ENCODE measurements around the gene DAB2IP.
A peak's percentile ranks its signal among the peaks of the same experiment; 100 is the strongest.

Gene DAB2IP

DNA sequence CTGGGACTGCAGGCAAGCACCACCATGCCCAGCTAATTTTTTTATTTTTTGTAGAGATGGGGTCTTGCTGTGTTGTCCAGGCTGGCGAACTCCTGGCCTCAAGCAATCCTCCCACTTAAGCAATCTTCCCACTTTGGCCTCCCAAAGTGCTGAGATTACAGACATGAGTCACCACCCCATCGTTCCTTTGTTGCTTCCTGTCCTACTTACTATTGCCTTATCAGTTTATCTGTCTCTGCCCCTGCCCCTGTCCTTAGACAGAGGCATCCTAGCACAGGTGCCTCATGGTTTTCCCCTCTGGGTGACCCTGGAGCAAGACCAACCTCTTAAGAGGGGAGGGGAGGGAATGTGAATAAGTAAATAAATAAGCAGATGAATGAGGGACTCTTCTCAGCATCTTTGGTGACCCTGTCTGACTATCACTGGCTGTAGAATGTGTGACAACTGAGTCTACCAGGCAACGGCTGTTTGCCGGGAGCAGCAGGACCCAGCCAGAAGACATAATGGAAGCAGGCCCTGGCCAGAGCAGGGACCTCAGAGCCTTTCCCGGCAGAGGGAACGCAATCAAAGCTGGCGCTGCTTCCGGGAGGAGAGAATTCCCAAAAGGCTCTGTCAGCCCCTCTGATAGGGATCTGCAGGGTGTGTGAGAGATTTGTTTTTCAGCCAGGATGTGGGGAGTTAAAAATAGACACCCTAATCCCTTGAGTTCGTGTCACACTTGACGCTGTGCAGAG is 43.8 kb upstream of the DAB2IP start:
- Histone ChIP-seq H2AFZ (ENCODE audit: low read length) (peak overlapping the region; percentile 71), H2AK5ac (ENCODE audit: low read depth, low read length) (no peak overlapping the region), H3K27ac (replicated peaks; ENCODE audit: low read length) (peak overlapping the region; percentile 16), H3K36me3 (replicated peaks in 1 of 2; ENCODE audit: control insufficient read depth in 2 of 2, insufficient read depth in 2 of 2, low read length in 2 of 2) (no peaks in the 10 kb centered on the region), H2BK120ac (ENCODE audit: low read depth, low read length) (no peak overlapping the region), H3K4ac (ENCODE audit: low read length) (no peak overlapping the region), H3K4me2 (ENCODE audit: insufficient read depth, low read length, poor library complexity, severe bottlenecking) (no peak overlapping the region), H3K27me3 (ENCODE audit: control insufficient read depth in 3 of 3, insufficient read depth in 3 of 3, low read depth in 1 of 3, low read length in 3 of 3) (peaks cover 0 to 19% (median 0%) of the 10 kb centered on the region in 3 experiments), H3K4me3 (ENCODE audit: low read length in 2 of 2) (no peak overlapping the region), H3K9ac (ENCODE audit: low read depth, low read length, poor library complexity) (no peak overlapping the region), H2BK12ac (ENCODE audit: low read length) (no peak overlapping the region), H4K8ac (ENCODE audit: low read depth, low read length) (no peak overlapping the region), H4K91ac (ENCODE audit: low read depth, low read length, poor library complexity) (no peak overlapping the region), H2BK15ac (ENCODE audit: low read length) (no peak overlapping the region), H3K18ac (ENCODE audit: low read length) (no peak overlapping the region), H3K4me1 (ENCODE audit: control insufficient read depth in 2 of 2, insufficient read depth in 1 of 2, low read depth in 1 of 2, low read length in 2 of 2) (peaks cover 14 to 15% of the 10 kb centered on the region in 2 donors), H3K23ac (ENCODE audit: low read depth, low read length, poor library complexity) (no peak overlapping the region), H2BK5ac (ENCODE audit: low read length) (no peak overlapping the region), H3K14ac (ENCODE audit: low read length) (no peak overlapping the region), H3K9me3 (replicated peaks in 1 of 2; ENCODE audit: control insufficient read depth in 2 of 2, insufficient read depth in 1 of 2, low read depth in 1 of 2, low read length in 2 of 2) (no peaks in the 10 kb centered on the region), H3K79me1 (ENCODE audit: low read depth, low read length) (no peaks in the 10 kb centered on the region)
- DNase-seq (ENCODE audit: low spot score), result no peak
- WGBS, 2 donors (ENCODE audit: extremely low coverage in 2 of 2, insufficient read length in 2 of 2, insufficient replicate concordance in 1 of 2), result no CpG with 5 or more reads among the region's 10 CpGs

DNA sequence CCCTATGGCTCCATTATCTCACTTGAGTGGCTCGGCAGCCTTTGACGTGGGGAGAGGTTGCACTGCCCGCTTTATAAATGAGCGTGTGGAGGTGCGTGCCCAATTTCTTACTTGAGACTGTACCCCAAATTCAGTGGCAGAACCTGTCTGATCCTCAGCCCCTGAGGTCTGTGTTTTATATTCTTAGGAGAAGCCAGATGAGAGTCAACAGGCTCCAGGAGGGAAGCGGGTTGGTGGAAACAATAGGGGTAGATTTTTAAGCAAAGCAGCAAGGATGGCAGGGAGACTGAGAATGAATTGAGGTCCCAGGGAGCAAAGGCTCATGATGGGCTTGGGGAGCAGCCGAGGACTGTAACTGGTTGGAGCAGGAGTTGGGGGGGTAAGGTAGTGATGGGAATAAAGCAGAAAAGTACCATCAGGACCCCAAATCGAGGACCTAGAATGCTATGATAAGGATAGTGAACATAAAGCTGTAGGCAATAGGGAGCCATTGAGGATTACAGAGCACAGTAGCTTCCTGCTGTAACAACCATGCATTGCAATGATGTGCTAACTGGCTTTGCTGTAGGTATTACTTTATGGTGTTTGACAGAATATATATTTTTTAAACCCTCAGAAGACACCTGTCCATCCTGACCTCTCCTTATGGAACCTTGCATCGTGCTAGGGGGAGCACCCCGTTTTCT is 43.1 kb upstream of the DAB2IP start:
- no peak overlapping the region for H3K4ac ChIP-seq (ENCODE audit: low read length)
- H3K36me3 ChIP-seq (replicated peaks in 1 of 2; ENCODE audit: control insufficient read depth in 2 of 2, insufficient read depth in 2 of 2, low read length in 2 of 2), result no peaks in the 10 kb centered on the region
- peaks cover 14 to 15% of the 10 kb centered on the region in 2 donors for H3K4me1 ChIP-seq (ENCODE audit: control insufficient read depth in 2 of 2, insufficient read depth in 1 of 2, low read depth in 1 of 2, low read length in 2 of 2)
- no CpG with 5 or more reads among the region's 10 CpGs for WGBS, 2 donors (ENCODE audit: extremely low coverage in 2 of 2, insufficient read length in 2 of 2, insufficient replicate concordance in 1 of 2)
- DNase-seq (ENCODE audit: low spot score), result no peak
- peaks cover 0 to 14% (median 0%) of the 10 kb centered on the region in 3 experiments for H3K27me3 ChIP-seq (ENCODE audit: control insufficient read depth in 3 of 3, insufficient read depth in 3 of 3, low read depth in 1 of 3, low read length in 3 of 3)
- no peak overlapping the region for H2AK5ac ChIP-seq (ENCODE audit: low read depth, low read length)
- no peak overlapping the region for H2BK5ac ChIP-seq (ENCODE audit: low read length)
- no peak overlapping the region for H3K14ac ChIP-seq (ENCODE audit: low read length)
- H3K18ac ChIP-seq (ENCODE audit: low read length), result no peak overlapping the region
- H2BK120ac ChIP-seq (ENCODE audit: low read depth, low read length), result no peak overlapping the region
- H2BK12ac ChIP-seq (ENCODE audit: low read length), result no peak overlapping the region
- no peak overlapping the region for H2BK15ac ChIP-seq (ENCODE audit: low read length)
- peak overlapping the region; percentile 71 for H2AFZ ChIP-seq (ENCODE audit: low read length)
- H3K9me3 ChIP-seq (replicated peaks in 1 of 2; ENCODE audit: control insufficient read depth in 2 of 2, insufficient read depth in 1 of 2, low read depth in 1 of 2, low read length in 2 of 2), result no peaks in the 10 kb centered on the region
- H3K4me3 ChIP-seq (ENCODE audit: low read length in 2 of 2), result no peak overlapping the region
- H4K91ac ChIP-seq (ENCODE audit: low read depth, low read length, poor library complexity), result no peak overlapping the region
- H3K23ac ChIP-seq (ENCODE audit: low read depth, low read length, poor library complexity), result no peak overlapping the region
- H3K4me2 ChIP-seq (ENCODE audit: insufficient read depth, low read length, poor library complexity, severe bottlenecking), result no peak overlapping the region
- no peak overlapping the region for H3K9ac ChIP-seq (ENCODE audit: low read depth, low read length, poor library complexity)
- no peak overlapping the region for H3K27ac ChIP-seq (replicated peaks; ENCODE audit: low read length)
- no peaks in the 10 kb centered on the region for H3K79me1 ChIP-seq (ENCODE audit: low read depth, low read length)
- no peak overlapping the region for H4K8ac ChIP-seq (ENCODE audit: low read depth, low read length)

DNA sequence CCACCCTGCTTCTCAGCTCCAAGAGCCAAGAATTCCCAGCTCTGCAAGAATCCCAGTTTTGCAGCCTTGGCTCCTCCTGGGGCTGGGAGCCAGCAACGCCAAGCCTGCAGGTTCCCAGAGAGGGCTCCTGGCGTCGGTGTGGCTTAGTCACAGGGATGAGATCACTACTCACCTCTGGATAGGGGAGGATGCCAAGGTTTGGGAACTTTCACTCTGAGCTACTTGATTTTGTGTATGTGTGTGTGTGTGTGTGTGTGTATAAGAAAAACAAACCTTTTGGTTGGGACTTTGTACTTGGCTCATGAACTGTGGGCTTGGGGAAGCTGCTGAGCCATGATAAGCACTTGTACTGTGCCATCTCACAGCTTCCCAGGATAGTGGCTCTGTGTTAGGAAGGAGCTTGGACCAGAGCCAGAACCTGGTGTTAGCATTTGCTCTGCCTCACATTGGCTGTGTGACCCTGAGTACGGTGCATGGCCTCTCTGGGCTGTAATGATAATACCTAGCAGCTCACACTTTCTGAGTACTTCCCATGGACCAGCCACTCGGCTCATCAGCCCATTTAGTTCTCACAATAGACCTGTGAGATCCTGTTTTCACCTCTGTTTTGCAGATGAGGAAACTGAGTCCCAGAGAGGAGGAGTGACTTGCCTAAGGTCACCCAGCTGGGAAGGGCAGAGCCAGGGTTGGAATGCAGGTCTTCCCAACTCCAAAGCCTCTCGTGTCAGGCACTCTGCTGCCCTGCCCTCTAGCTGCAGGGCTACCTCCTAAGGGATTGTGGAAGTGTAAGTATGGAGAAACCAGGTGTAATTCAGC is 41.4 kb upstream of the DAB2IP start:
- no peak overlapping the region for H2AK5ac ChIP-seq (ENCODE audit: low read depth, low read length)
- no peak overlapping the region for H3K4ac ChIP-seq (ENCODE audit: low read length)
- no peak overlapping the region for H2AFZ ChIP-seq (ENCODE audit: low read length)
- peaks cover 0 to 7% (median 0%) of the 10 kb centered on the region in 3 experiments for H3K27me3 ChIP-seq (ENCODE audit: control insufficient read depth in 3 of 3, insufficient read depth in 3 of 3, low read depth in 1 of 3, low read length in 3 of 3)
- no CpG with 5 or more reads among the region's 6 CpGs for WGBS, 2 donors (ENCODE audit: extremely low coverage in 2 of 2, insufficient read length in 2 of 2, insufficient replicate concordance in 1 of 2)
- H2BK12ac ChIP-seq (ENCODE audit: low read length), result no peak overlapping the region
- H3K27ac ChIP-seq (replicated peaks; ENCODE audit: low read length), result no peak overlapping the region
- H4K8ac ChIP-seq (ENCODE audit: low read depth, low read length), result no peak overlapping the region
- H2BK15ac ChIP-seq (ENCODE audit: low read length), result no peak overlapping the region
- no peak overlapping the region for H3K14ac ChIP-seq (ENCODE audit: low read length)
- no peak for DNase-seq (ENCODE audit: low spot score)
- no peak overlapping the region for H2BK120ac ChIP-seq (ENCODE audit: low read depth, low read length)
- no peaks in the 10 kb centered on the region for H3K9me3 ChIP-seq (replicated peaks in 1 of 2; ENCODE audit: control insufficient read depth in 2 of 2, insufficient read depth in 1 of 2, low read depth in 1 of 2, low read length in 2 of 2)
- no peaks in the 10 kb centered on the region for H3K36me3 ChIP-seq (replicated peaks in 1 of 2; ENCODE audit: control insufficient read depth in 2 of 2, insufficient read depth in 2 of 2, low read length in 2 of 2)
- H3K79me1 ChIP-seq (ENCODE audit: low read depth, low read length), result no peaks in the 10 kb centered on the region
- peak overlapping the region; percentile 7 for H3K18ac ChIP-seq (ENCODE audit: low read length)
- H3K4me2 ChIP-seq (ENCODE audit: insufficient read depth, low read length, poor library complexity, severe bottlenecking), result no peak overlapping the region
- peak overlapping the region; percentile 24 for H3K9ac ChIP-seq (ENCODE audit: low read depth, low read length, poor library complexity)
- H3K4me3 ChIP-seq (ENCODE audit: low read length in 2 of 2), result no peak overlapping the region
- no peak overlapping the region for H2BK5ac ChIP-seq (ENCODE audit: low read length)
- no peak overlapping the region for H4K91ac ChIP-seq (ENCODE audit: low read depth, low read length, poor library complexity)
- no peak overlapping the region for H3K23ac ChIP-seq (ENCODE audit: low read depth, low read length, poor library complexity)
- peaks cover 2 to 15% of the 10 kb centered on the region in 2 donors for H3K4me1 ChIP-seq (ENCODE audit: control insufficient read depth in 2 of 2, insufficient read depth in 1 of 2, low read depth in 1 of 2, low read length in 2 of 2)

DNA sequence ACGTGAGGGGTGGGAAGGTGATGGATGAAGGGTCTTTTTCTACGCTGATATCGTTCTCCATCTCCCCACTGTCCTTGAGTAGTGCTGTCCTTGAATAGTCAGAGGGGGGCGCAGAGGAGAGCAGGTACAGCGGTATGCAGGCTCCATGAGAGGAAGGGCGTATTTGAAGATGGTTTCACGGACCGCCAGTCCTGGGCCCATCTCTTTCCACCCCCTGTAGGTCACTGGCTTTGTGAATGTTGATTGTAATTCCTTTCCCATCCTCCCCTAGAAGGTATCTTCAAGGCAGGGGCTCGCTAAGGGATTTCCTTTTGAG is 40.8 kb upstream of the DAB2IP start:
- no peak for DNase-seq (ENCODE audit: low spot score)

More for the DNA sequence above, 40.8 kb upstream of the DAB2IP start:
- H3K27me3 ChIP-seq (ENCODE audit: control insufficient read depth in 3 of 3, insufficient read depth in 3 of 3, low read depth in 1 of 3, low read length in 3 of 3), result peaks cover 0 to 7% (median 0%) of the 10 kb centered on the region in 3 experiments
- no peak overlapping the region for H4K91ac ChIP-seq (ENCODE audit: low read depth, low read length, poor library complexity)
- no peak overlapping the region for H4K8ac ChIP-seq (ENCODE audit: low read depth, low read length)
- H3K9ac ChIP-seq (ENCODE audit: low read depth, low read length, poor library complexity), result no peak overlapping the region
- H2BK5ac ChIP-seq (ENCODE audit: low read length), result no peak overlapping the region
- H3K36me3 ChIP-seq (replicated peaks in 1 of 2; ENCODE audit: control insufficient read depth in 2 of 2, insufficient read depth in 2 of 2, low read length in 2 of 2), result no peaks in the 10 kb centered on the region
- H3K79me1 ChIP-seq (ENCODE audit: low read depth, low read length), result no peaks in the 10 kb centered on the region
- H3K18ac ChIP-seq (ENCODE audit: low read length), result no peak overlapping the region
- no peak overlapping the region for H3K23ac ChIP-seq (ENCODE audit: low read depth, low read length, poor library complexity)
- H3K4me2 ChIP-seq (ENCODE audit: insufficient read depth, low read length, poor library complexity, severe bottlenecking), result no peak overlapping the region
- no peak overlapping the region for H2AK5ac ChIP-seq (ENCODE audit: low read depth, low read length)
- no peak overlapping the region for H3K14ac ChIP-seq (ENCODE audit: low read length)
- no peak overlapping the region for H2BK15ac ChIP-seq (ENCODE audit: low read length)
- no peak overlapping the region for H3K4ac ChIP-seq (ENCODE audit: low read length)
- peaks cover 2 to 15% of the 10 kb centered on the region in 2 donors for H3K4me1 ChIP-seq (ENCODE audit: control insufficient read depth in 2 of 2, insufficient read depth in 1 of 2, low read depth in 1 of 2, low read length in 2 of 2)
- H2BK12ac ChIP-seq (ENCODE audit: low read length), result no peak overlapping the region
- no peaks in the 10 kb centered on the region for H3K9me3 ChIP-seq (replicated peaks in 1 of 2; ENCODE audit: control insufficient read depth in 2 of 2, insufficient read depth in 1 of 2, low read depth in 1 of 2, low read length in 2 of 2)
- no CpG with 5 or more reads among the region's 9 CpGs for WGBS, 2 donors (ENCODE audit: extremely low coverage in 2 of 2, insufficient read length in 2 of 2, insufficient replicate concordance in 1 of 2)
- no peak overlapping the region for H3K4me3 ChIP-seq (ENCODE audit: low read length in 2 of 2)
- no peak overlapping the region for H3K27ac ChIP-seq (replicated peaks; ENCODE audit: low read length)
- no peak overlapping the region for H2AFZ ChIP-seq (ENCODE audit: low read length)
- H2BK120ac ChIP-seq (ENCODE audit: low read depth, low read length), result no peak overlapping the region
